Epithelial cell of alveolus of lung (primary cell): Measurements from ENCODE around the gene RNF103. TPM values are rescaled to one million over a fixed set of nuclear protein-coding genes. Genes with fewer than 3 reads are reported as not detected.

Experiments
- total RNA-seq: library from RNA; depleted of rRNA; stranded (reverse); fragments of >200 nt; gene quantifications from 2 replicates; pipeline ENCODE4 v1.2.1, GENCODE V29; 2015

Gene RNF103, protein sequence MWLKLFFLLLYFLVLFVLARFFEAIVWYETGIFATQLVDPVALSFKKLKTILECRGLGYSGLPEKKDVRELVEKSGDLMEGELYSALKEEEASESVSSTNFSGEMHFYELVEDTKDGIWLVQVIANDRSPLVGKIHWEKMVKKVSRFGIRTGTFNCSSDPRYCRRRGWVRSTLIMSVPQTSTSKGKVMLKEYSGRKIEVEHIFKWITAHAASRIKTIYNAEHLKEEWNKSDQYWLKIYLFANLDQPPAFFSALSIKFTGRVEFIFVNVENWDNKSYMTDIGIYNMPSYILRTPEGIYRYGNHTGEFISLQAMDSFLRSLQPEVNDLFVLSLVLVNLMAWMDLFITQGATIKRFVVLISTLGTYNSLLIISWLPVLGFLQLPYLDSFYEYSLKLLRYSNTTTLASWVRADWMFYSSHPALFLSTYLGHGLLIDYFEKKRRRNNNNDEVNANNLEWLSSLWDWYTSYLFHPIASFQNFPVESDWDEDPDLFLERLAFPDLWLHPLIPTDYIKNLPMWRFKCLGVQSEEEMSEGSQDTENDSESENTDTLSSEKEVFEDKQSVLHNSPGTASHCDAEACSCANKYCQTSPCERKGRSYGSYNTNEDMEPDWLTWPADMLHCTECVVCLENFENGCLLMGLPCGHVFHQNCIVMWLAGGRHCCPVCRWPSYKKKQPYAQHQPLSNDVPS
- 15.3 and 32.4 TPM in 2 replicates for total RNA-seq

GRCh38 chr2:86623494-86624266, at the start of gene RNF103:
RNF103 (minus strand) TSS chr2:86623865; CDS start chr2:86622886, 979 bp downstream.

DNA sequence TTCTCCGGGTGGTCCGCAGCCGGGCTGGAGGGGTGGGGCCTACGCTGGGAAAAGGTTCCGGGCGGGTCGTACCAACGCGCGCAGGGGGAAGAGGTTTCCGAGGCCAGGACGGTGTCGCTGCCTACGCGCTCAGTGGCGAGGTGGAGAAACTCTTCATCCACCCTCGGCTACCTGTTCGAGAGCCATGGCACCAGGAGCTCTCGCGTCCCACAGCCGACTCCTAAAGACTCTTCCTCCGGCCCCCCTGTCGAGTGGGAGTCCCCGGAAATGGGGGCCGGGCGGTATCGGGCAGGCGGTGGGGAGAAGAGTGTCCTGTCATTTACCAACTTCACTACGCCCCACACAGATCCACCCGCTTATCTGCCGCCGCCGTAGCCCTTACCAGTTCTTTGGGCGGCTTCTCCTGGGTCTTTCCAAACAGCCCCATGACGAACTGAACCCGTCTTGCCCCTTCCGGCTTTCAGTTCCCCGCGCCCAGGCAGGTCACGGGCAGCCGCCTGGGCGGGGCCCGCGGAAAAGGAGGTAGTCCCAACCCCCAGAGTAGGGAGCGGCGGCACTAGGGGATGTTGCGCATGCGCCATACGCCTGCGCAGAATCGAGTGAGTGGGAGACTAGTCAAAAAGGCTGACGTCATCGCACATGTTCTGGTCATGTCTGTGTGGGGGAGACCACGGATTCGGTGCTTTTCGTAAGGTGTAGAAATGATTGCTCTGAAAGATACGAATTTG, 60.6 kb downstream of the RNF103 start, which contains the start of gene CHMP3:
CHMP3 (minus strand) TSS at position 522 of the 728 bp plus-strand sequence; CDS start at position 427, 95 bp downstream.

Other genes with a start within 250 kb of the RNF103 start
- 11.6 and 33.5 TPM in 2 replicates for gene KDM3A, start 182.5 kb downstream of the RNF103 start, total RNA-seq
- gene CHMP3, start 60.4 kb downstream of the RNF103 start, total RNA-seq: 45.9 and 47.1 TPM in 2 replicates
- gene RMND5A, start 96.4 kb upstream of the RNF103 start, total RNA-seq: 11.4 and 22.0 TPM in 2 replicates
- gene CD8A, start 167.0 kb upstream of the RNF103 start, total RNA-seq: not detected in 2 replicates
- not detected in 2 replicates for gene CD8B, start 238.0 kb upstream of the RNF103 start, total RNA-seq